ENCODE data around the gene UBE2J2.

The UBE2J2 gene

DNA sequence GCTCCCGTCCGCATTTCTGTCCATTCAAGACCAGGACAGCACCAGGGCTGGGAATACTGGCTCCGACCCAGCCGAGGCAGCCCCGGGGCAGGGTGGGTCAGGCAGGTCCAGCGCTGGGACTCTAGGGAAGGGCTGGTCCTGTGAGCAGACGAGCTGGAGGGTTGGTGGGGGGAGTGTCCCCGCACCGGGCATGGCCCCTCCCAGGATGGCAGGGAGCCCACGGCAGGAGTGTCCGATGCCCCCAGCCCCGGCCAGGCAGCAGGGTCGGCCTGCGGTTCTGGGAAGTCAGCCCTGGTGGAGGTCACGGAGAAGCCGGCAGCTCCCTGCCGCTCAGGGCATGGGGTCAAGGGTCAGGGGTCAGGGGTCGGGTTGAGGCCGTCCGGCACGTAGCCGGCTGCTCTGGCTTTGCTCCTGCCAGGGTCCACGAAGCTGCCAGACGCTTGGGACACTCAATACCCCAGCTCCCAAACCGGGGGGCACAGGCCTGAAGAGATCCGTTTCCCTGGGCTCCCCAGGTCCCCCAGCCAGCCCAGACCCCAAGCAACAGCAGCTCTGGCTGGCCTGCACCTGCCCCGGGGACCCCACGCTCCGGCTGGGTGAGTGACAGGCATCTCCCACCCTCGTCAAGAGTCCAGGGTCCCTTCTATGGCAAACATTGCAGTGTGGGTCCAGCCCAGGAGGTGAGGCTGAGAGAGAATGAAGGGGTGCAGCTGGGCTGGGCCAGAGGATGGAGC, 33.9 kb downstream of the UBE2J2 start:
- DNase-seq (ENCODE audit: low spot score) = no peak

- no peak for DNase-seq (ENCODE audit: low spot score)
Observed at GRCh38 chr1:1239227-1239613, 34.4 kb downstream of the UBE2J2 start.

GRCh38 chr1:1238702-1239178, 34.9 kb downstream of the UBE2J2 start:
- DNase-seq (ENCODE audit: low spot score) = peak; percentile 64

DNA sequence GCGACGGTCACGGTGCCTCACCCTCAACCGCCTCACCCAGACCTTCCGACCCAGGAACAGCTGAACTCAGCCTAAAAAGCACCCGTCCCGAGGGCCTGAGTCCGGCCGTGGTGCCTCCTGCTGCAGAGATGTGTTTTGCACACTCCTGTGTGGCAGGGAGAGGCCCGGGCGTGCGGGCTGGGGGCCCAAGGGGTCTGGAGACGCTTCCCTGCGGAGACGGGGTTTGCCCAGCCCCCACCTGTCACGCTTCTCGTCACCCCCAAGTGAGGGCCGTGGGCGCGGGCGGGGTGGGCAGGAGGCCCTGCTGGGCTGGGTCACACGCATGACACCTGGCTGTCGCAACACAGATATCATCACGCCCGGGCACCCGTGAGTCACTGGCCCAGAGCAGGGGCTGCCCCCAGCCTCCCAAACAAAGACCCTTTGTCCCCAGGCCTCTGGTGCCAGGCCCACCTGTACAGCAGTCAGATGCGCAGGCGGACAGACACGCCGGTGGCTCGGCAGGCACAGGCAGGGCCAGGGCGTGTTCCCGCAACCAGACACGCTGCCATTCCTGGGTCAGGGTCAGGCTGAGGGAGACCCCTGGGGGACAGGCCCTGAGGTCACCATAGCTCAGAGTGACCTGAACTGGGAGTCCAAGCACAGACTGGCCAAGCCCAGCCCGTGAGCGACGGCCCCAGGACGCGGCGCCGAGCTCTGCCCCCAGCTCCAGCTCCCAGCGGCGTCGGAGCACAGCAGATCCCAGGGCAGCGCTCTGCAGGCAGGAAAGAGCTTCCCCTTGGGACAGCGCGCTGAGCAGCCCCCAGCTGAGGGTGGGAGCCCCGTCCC, 35.6 kb downstream of the UBE2J2 start:
- DNase-seq (ENCODE audit: low spot score) = peak; percentile 84

DNA sequence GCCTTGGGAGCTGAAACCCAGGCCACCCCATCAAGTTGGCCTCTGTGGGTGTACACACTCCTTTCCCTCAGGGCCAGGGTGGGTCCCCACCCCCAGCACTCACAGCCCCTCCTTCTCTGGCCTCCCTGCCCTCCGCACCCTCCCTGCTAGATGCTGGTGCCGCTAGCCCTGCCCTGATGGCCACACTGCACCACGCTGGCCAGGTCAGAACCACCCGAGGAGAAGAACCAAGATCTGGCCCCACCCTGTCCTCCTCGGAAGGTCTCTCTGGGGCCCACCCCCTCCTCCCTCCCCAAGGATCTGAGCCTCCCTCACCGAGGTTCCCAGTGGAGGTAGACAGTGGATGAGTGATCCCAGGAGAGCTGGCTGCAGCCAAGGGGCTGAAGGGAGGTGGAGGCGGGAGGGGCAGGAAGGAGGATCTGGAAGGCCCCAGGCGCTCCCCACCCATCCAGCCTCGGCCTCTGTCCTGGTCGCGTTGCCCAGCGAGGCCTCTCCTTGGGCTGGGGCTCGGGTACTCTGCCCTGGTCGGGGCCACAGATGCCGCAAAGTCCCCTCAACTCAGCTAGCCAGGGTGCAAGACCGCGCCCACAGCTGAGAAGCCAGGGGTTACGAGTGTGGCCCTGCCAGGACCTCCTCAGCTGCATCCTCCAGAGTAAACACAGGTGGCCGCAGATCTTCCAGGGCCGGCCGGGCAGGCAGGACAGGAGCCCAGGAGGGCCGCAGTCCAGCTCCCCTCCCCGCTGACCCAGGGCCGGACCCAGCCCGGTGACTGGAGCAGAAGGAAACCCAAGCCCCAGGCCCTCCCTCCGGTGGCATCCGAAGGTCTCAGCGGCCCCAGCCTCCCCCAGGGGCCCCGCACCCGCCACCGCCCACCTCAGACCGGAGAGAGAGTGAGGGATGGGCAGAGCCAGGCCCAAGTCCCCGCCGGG, 36.4 kb downstream of the UBE2J2 start:
- peak; percentile 59 for DNase-seq (ENCODE audit: low spot score)

- no peak for DNase-seq (ENCODE audit: low spot score)
Observed at GRCh38 chr1:1236176-1236763, 37.4 kb downstream of the UBE2J2 start.

DNA sequence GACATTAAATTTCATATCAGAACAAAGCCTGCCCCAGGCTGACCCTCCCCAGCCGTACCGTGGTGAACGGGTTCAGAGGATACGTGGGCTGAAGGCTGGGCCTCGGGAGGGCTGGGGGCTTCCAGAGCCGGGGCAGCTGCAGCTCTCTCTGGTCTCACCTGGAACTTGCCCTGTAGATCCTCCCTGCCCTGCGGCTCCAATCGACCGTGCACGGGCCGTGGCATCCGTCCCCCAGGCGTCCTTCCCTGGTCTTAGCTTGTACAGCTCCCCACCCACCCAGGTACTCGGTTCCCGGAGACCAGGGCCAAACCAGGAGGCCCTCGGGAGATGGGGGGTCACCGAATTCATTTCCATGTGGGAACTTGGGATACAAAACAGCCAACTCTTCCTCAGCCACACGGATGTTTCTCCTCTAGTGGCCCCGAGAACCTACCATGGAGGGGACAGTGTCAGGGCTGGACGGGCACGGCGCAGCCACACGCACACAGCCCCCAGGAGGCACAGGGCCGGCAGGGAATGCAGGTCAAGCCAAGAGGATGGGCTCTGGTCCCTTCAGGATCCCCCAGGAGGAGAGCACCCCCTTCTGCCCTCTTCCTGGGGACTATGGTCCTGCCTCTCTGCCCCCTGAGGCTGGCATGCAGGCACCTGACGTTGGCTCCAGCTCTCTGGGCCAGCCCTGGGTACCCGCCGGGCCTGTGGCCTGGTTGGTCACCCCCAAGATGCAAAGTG, 38.5 kb downstream of the UBE2J2 start:
- DNase-seq (ENCODE audit: low spot score) = no peak

GRCh38 chr1:1234180-1234808, 39.4 kb downstream of the UBE2J2 start:
- DNase-seq (ENCODE audit: low spot score) = no peak

DNA sequence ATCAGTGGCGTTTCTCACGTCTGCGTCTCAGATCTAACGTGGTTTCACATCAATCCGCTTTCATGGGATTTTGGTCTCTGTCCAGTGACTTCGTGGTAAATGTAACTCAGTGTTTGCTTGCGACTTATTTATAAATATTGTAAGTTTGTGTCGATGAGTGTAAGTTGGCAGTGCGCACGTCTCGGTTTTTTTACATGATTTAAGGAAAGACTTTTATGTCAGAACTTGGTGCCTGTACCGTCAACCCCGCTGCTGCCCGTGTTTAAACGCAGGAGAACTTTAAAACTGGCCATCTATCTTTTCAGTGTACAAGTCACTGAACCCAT, 40.1 kb downstream of the UBE2J2 start:
- no peak for DNase-seq (ENCODE audit: low spot score)

GRCh38 chr1:1232796-1233566, 40.7 kb downstream of the UBE2J2 start:
- no peak for DNase-seq (ENCODE audit: low spot score)

GRCh38 chr1:1232208-1232795, 41.4 kb downstream of the UBE2J2 start, which contains the start of gene B3GALT6:
TSS of gene B3GALT6 (plus strand) at chr1:1232237. CDS start at chr1:1232279, 42 bp downstream.
- no peak for DNase-seq (ENCODE audit: low spot score)

- DNase-seq (ENCODE audit: low spot score) = peak; percentile 99
Observed at GRCh38 chr1:1231400-1232207, 42.0 kb downstream of the UBE2J2 start, which contains the start of gene SDF4. TSS of gene SDF4 (minus strand) at chr1:1232001. CDS start at chr1:1228772, 3,229 bp downstream.

DNA sequence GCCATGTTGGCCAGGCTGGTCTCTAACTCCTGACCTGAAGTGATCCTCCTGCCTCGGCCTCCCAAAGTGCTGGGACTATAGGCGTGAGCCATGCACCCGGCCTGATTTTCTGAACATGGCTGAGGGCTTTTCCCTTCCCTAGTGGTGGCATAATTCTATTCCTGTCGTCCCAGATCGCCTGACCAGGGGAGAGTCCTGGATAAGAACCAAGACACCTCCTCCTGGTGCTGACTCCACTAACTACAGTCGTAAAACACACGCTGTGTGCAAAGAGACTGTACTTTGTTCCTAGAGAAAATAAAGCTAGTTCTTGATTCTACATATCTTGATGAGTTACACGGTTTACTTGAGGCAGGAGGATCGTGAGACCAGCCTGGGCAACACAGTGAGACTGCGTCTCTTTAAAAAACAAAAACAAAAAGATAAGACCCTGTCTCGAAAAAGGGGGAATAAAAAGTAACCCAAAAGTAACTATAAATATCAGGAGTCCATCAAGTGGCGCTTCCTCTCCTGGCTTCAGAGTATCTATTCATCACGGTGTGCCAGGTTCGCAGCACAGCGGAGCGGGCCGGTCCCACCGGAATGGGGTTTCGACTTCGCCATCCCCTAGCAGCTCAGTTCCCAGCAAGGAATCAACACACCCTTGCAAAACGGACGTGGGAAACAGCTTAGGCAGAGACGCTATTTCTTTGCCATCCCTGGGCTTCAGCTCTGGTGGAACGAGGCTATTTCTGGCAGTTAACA, 42.8 kb downstream of the UBE2J2 start:
- peak; percentile 93 for DNase-seq (ENCODE audit: low spot score)

- no peak for DNase-seq (ENCODE audit: low spot score)
Observed at GRCh38 chr1:1229770-1230169, 43.9 kb downstream of the UBE2J2 start.

GRCh38 chr1:1228596-1229321, 44.9 kb downstream of the UBE2J2 start:
- no peak for DNase-seq (ENCODE audit: low spot score)

DNA sequence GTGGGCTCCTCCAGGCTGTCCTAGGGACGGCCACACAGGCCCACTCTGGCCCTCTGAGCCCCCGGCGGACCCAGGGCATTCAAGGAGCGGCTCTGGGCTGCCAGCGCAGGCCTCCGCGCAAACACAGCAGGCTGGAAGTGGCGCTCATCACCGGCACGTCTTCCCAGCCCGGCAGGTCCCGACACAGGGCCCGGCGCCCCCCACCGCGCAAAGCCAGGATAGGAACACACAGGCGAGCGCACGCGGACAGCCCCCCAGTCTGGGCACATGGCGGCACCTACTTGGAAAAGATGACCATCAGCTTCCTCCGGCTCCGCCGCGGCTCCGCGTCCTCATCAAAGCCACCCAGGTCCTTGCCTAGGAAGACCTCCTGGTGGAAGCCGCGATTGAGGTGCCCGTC, 45.5 kb downstream of the UBE2J2 start:
- no peak for DNase-seq (ENCODE audit: low spot score)

DNA sequence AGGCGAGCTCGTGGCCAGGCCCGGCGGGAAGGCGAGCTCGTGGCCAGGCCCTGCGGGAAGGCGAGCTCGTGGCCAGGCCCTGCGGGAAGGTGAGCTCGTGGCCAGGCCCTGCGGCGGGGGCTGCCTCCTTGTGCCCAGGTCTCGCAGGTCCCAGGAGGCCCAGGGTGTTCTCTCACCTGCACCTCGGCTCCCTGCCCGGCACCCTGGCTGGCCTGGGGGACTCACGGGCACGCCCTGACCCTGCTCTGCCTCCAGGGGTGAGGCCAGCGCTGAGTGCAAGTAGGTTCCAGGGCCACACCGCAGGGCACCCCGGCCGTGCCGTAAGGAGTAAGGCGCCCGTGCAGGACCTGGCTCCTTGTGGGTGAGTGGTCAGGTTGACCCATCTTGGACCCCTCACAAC, 46.3 kb downstream of the UBE2J2 start:
- DNase-seq (ENCODE audit: low spot score) = no peak

Data from HuH-7 (cell line).